OCI-M2 (cell line): ENCODE measurements around the gene SLC13A5.
"Not testable (repeated sequence)": the region's sequence is repeated elsewhere in the genome, so short reads cannot be mapped to it uniquely, and the experiment has no call there.

ENCODE experiments used
- DNase-seq: peaks from one replicate; lab custom pipeline; 2025; ENCODE audit not compliant: unreplicated experiment; lab: John Stamatoyannopoulos, UW

The SLC13A5 gene

DNA sequence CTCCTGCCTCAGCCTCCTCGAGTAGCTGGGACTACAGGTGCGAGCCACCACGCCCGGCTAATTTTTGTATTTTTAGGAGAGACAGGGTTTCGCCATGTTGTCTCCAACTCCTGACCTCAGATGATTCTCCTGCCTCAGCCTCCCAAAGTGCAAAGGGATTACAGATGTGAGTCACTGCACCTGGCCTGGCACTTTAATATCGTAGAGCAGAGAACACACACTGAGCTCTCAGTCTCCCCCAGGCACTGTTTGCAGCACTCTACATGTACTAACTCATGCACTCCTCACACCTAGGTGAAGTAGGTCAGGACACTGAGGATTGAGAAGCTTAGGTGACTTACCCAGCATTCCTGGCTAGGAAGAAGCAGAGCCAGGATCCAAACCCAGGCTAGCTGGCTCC, 46.6 kb downstream of the SLC13A5 start:
- no peak for DNase-seq

GRCh38 chr17:6666077-6666521, 47.1 kb downstream of the SLC13A5 start:
- DNase-seq = no peak

DNA sequence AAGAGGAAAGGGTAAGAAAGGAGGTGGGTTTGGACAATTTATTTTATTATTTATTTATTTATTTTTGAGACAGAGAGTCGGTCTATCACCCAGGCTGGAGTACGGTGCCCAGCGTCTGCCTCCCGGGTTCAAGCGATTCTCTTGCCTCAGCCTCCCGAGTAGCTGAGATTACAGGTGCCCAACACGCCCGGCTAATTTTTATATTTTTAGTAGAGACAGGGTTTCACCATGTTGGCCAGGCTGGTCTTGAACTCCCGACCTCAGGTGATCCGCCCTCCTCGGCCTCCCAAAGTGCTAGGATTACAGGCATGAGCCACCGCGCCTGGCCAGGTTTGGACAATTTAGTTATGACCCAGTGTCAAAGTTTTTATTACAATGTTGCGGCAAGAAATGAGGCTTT, 50.0 kb downstream of the SLC13A5 start:
- DNase-seq = not testable (repeated sequence)

- no peak for DNase-seq
These were observed 51.7 kb downstream of the SLC13A5 start for GRCh38 chr17:6661464-6661848.

GRCh38 chr17:6660805-6661463, 52.2 kb downstream of the SLC13A5 start:
- DNase-seq = no peak

GRCh38 chr17:6660101-6660500, 53.1 kb downstream of the SLC13A5 start:
- DNase-seq = no peak

DNA sequence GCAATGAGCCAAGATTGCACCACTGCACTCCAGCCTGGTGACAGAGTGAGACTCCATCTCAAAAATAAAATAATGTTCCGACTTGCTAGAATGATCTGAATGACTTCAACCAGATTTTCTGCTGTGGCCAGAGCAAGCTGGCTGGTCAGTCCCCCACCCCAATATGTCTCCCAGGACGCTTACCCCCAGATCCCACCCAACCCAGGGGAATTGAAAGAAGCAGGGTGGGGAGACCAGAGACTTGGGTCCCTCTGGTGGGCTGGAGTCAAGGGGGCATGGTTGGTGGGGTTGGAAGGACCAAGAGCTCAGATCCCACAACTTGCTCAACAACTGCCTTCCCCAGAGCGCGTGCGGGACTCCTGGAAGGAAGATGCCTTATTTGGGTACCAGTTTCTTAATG, 54.8 kb downstream of the SLC13A5 start:
- DNase-seq = not testable (repeated sequence)

GRCh38 chr17:6657633-6658287, 55.4 kb downstream of the SLC13A5 start:
- DNase-seq = no peak

GRCh38 chr17:6656797-6657632, 56.2 kb downstream of the SLC13A5 start:
- DNase-seq = not testable (repeated sequence)

GRCh38 chr17:6655732-6656361, 57.3 kb downstream of the SLC13A5 start:
- DNase-seq = not testable (repeated sequence)

- DNase-seq = no peak
These were observed 58.1 kb downstream of the SLC13A5 start for GRCh38 chr17:6654841-6655731.

DNA sequence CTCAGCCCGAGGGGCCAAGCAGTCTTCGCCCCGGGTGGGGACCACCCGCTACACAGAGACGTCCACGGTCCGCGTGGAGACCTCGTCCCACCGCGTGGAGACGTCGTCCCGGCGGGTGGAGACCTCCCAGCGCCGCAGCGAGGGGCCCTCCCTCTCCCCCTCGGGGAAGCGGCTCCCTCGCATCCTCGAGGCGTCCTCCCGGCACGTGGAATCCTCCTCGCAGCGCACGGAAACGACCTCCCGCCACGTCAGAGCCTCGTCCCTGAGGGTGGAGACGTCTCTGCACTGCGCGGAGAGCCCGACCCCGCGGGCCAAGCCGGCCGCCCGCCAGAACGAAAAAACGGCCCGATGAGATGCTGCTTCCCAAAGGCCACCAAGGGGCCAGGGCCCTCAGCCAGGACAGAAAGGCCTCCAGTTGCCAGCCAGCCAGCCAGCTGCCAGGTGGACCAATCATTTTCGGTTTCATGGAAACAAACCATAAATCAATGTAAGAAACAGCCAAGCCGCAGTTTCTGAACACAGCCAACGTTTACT, 61.2 kb downstream of the SLC13A5 start:
- no peak for DNase-seq

DNA sequence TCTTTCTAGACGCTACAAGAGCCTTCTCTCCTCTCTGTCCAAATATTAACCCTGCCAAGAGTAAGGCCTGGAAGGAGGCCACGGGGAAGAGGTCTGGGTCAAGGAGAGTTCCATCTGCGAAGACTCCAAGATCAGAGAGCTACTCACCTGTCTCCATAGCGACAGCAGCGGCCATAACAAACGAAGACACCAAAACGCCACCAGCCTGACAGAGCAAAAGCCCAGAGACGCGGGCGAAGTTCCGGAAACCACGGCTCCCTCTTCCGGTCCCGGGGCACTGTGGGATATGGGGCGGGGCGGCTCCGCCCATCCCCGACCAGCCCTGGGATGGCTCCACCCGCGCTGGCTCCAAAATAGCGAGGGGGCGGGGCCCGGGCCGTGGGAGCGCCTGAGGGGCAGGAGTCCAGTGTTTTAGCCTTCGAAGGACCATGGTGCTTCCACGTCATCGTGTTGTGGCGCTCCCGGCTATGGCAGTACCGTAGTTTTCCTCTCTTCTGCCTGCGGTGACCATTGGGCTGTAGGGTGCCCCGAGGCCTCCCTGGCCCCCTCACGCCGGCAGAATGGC, 61.7 kb downstream of the SLC13A5 start, which contains the start of the genes C17orf100 and MED31:
Gene C17orf100 (plus strand): TSS at position 409 of the 565 bp plus-strand sequence. CDS start 152 bp downstream, at position 561.
Gene MED31 (minus strand): TSS at position 252 of the 565 bp plus-strand sequence. CDS start 77 bp downstream, at position 175.
- peak; percentile 53 for DNase-seq

GRCh38 chr17:6648181-6648580, 65.0 kb downstream of the SLC13A5 start:
- DNase-seq = no peak

DNA sequence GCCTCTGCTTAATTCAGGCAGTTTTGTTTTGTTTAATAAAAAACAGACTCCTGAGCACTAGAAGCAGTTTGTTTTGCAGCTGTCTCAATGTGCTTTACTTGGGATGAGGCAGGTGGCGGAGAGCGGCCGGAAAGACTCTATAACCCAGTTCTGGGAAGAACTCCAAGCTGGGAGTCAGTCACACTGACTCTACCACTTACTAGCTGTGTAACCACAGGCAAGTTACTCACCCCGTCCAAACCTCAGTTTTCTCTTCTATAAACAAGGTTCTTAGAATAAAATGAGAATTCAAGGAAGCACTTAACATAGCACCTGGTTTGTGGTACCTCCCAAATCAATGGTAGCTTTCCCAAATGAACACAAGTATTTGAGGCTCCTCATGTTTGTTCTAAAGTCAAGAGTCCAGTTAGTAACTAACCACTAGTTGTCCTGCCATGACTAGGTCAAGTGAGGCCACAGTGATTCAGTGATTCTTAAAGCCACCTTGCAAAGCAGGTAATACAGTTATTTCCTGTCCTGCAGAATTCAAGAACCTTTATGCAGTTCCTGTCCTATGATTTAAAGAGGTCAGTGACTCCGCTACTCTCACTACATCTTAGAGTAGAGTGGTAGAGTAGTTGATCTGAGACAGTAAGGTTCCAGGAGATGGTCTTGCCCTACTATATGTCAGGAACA, 69.6 kb downstream of the SLC13A5 start:
- DNase-seq = no peak

- no peak for DNase-seq
These were observed 70.6 kb downstream of the SLC13A5 start for GRCh38 chr17:6642592-6642991.

GRCh38 chr17:6641247-6641863, 71.8 kb downstream of the SLC13A5 start:
- no peak for DNase-seq

- DNase-seq = peak; percentile 64
These were observed 72.5 kb downstream of the SLC13A5 start, which contains the start of the genes KIAA0753 and TXNDC17 for GRCh38 chr17:6640536-6641246. TSS of gene KIAA0753 (minus strand) at chr17:6640711. CDS start at chr17:6635103, 5,608 bp downstream. TSS of gene TXNDC17 (plus strand) at chr17:6641060. CDS start at chr17:6641083, 23 bp downstream.
